ENCODE results near the gene M1AP.

M1AP gene, protein sequence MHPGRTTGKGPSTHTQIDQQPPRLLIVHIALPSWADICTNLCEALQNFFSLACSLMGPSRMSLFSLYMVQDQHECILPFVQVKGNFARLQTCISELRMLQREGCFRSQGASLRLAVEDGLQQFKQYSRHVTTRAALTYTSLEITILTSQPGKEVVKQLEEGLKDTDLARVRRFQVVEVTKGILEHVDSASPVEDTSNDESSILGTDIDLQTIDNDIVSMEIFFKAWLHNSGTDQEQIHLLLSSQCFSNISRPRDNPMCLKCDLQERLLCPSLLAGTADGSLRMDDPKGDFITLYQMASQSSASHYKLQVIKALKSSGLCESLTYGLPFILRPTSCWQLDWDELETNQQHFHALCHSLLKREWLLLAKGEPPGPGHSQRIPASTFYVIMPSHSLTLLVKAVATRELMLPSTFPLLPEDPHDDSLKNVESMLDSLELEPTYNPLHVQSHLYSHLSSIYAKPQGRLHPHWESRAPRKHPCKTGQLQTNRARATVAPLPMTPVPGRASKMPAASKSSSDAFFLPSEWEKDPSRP

DNA sequence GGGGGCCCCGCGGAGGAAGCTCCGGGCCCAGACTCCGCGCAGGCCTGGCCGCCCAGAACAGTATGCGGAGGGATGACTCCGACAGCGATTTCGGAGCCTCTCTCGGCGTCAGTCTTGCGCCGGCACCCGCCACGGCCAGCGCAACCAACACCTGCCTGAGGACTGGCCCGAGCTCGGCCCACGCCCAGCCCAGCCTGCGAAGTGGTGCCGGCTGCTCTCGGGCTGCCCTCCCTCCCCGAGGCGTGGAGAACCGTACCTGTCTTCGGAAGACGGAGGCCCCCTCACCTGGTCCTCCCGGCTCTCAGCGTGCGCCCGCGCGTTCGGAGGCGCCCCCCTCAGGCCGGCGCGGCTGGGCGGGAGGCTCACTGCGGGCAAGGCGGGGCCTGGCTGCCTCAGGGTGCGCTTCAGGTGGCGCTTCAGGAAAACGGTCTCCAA is at the start of gene M1AP:
Gene M1AP (minus strand): TSS at position 322 of the 435 bp plus-strand sequence. CDS start 8,055 bp downstream, outside the sequence.
- no peak for DNase-seq

DNA sequence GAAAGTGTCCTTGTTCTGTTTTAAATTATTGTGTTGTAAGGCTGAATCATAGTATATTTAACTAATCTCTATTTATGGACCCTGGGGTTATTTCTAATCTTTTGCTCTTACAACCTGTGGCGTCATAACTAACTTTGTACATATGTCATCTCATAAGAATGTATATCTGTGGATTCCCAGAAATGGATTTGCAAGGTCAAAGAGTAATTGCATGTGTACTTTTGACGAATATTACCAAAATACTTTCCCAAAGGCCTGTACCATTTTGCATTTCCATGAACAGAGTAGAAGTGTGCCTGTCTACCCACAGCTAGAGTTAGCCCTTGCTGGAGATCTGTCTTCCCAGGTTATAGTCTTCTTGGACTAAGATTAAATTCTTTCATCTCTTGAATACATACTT is 48.7 kb upstream of the M1AP start:
- no peak for DNase-seq

DNA sequence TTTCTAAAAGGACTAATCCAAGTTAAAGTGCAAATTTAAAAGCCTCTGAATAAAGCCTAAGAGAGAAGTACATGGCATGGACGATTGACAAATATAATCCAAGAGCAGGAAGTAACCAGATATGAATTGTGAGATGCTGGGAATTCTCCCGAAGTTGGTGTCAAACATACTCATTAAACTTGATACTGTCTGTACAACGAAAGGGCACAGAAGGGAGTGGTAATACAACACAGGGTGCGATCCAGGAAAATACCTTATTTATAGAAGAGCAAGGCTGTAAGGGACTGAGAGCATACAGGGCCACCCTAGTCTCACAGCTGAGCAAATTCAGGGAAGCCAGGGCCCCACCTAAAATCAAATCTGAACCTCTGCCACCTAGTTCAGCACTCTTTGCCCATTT is 47.5 kb upstream of the M1AP start:
- DNase-seq, result no peak

DNA sequence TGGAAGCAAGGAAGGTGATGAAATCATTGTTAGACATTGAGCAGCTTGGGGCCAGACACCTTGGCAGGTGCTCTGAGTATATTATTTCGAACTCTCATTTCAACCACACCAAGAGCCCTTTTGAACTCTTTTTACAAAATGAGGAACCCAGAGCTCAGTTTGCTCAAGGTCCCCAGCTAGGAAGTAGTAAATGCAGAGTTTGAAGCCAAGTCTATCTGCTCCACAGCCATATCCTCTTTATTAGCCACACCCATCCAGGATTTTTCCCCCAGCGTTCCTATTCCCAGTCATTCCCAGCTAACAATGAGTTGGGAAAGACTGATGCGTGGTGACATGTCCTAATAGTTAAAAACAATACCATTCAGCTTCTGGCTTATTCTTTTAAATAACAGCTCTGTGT is 46.2 kb upstream of the M1AP start:
- DNase-seq, result no peak

DNA sequence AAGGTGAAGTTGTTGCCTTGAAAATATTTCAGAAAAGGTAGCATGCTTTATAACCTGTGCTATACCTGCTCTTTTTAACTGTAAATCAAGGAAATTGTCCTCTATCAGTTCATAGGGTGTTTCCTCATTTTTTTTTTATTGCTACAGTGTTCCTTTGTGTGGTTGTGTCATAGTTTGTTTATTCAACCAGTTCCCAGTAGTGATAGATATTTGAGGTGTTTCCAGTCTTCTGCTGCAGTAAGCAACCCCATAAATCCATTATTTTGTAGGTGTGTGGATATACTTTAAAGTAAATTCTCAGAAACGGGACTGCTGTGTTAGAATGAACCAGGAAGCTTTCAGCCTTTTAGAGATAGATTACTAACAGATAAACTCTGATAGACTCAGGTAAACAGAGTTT is 45.5 kb upstream of the M1AP start:
- DNase-seq, result no peak

DNA sequence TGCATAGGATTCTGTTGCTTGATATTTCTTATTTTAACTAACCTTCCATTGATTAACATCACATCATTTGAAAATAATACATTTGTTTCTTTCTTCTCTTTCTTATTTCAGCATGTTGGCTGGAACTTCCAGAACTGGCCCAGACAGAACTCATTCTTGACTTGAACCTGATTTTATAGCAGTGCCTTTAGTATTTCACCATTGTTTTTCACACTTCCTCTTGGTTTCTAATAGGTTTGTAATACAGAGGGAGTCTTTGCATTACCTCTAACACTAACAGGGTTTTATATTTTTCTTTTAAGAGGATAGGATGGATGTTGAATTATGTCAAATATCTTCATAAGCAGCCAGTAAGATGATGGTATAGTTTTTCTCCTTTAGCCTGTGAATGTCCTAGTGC is 45.1 kb upstream of the M1AP start:
- no peak for DNase-seq

DNA sequence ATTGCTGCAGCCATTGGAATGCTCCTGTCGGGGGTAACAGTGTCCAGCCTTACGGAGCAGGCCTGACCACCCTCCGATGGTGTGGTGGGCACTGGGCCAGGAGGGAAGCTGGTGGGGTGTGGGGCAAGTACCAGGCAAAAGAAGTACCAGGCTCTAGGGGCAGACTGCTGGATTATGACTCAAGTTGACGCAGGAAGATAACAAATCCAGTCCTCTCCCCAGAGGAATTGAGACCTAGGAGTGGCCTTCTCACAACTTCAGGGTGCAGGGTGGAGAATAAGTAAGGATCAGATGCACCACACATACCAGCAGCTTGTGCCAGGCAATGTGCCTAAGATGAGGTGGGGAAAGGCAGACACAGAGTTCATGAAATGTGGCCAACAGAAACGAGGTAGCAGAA is 43.8 kb upstream of the M1AP start:
- no peak for DNase-seq

DNA sequence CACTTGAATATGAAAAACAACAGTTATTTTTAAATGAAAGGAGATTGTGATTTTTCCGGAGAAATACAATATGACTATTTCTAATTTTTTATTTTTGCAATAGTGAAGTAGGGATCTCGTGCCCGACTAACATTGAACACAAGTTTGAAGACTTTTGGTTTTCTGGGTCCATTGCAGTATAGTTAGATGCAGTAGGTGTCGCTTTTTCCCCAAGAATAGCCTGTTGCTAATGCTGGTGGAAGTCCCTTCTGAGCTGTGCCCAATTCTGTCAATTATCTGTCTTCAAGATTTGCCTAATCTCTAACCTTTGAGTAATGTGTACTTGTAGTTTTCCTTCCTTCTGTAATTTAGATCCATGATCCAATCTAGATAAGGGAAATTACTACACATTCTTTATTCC is 42.4 kb upstream of the M1AP start:
- DNase-seq, result no peak

DNA sequence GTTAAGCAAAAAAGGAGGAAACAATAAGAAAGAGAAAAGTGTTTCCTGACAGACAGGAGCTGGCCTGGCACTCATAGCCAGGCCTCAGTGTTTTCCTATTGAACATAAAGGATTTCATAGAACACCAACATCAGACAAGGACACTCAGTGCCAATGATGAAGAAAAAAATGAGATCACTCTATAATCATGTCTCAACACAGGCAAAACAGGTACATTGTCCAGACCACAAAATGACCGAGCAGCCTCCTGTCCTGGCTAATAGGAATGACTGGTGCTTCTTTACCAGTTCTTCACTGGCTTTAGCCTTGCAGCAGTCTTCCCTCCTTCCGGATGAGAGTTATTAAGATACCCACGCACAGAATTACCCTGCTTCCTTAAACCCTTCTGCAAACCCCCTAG is 41.5 kb upstream of the M1AP start:
- DNase-seq, result no peak

DNA sequence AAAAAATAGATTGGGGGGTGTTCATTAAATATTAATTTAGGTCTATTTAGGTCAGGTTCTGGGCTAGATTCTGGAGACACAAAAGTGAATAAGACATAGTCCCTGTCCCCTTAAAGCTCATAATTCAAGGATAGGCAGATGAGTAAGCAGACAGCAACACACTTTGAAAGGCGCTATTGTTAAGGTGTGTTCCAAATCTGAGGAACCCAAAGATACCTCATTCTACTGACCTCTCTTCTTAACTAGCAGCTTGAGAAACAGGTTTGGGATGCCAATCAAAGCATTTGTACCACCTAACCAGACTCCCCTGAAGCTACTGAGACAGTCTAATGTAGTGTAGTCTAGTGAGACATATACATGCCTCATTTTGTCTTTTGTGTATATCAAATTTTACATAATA is 40.8 kb upstream of the M1AP start:
- DNase-seq, result no peak

DNA sequence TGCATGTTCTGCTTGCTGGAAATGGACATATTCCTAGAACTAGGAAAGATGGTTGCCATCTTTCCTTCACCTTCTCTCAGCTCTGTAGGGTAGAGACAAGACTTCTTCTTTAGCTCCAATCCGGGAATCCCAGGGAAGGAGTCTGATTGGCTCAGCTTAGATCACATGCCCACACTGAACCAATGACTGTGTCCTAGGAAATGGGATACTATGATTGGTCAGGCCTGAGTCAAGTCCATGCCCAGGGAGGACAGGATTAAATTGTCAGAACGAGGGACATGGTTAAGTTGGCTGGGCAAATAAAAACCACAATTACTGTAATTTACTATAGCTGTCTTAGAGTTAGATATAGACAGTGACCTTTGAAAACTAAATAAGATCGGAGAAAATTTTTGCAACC is 37.3 kb upstream of the M1AP start:
- no peak for DNase-seq

DNA sequence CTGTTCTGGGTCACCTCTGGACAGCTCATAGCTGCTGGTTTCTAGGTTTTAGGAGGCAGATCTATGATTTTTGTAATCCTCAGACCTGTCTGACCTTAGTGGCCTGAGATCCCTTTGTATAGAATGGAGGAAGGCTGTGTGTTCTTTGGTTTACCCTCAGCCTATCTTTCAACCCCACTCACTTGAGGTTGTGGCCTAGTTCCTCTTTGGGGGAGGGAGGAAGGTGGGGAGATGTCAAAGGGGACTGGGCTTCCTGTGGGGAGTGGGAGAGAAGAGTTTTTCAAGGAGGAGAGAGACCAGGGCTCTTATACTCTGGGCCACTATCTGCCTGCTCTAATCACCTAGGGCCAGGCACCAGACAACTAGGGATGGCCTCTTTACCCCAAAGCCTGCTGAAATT is 34.4 kb upstream of the M1AP start:
- DNase-seq, result no peak

DNA sequence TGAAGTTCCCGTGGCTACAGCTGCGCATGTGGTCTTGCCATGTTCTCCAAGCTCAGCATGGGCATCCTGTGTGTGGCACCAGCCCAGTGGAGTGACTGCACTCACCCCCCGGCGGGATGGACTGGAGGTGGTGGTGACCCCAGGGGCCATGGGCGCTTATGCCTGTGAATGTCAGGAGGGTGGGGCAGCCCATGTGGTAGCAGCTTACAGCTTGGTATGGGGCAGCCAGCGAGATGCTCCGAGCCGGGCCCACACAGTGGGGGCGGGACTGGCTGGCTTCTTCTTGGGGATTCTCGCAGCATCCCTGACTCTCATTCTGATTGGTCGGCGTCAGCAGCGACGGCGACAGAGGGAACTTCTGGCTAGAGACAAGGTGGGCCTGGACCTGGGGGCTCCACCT is 31.5 kb upstream of the M1AP start:
- no peak for DNase-seq

DNA sequence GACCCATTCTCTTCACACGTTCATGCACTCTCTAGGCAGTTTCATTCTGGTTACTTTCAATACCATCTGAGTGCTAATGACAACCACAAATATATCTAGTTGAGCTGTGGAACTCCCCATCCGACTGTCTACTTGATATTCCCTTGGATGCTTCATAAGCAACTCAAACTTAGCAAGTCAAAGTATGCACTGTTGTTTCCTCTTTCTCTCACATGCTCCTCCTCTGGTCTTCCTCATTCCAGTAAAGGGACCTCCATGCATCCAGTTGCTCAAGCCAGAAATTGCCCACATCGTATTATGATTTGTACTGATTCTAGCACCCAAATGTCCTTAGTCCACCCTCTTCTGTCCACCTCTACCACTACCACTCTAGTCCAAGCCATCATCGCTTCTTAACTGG is 28.2 kb upstream of the M1AP start:
- DNase-seq, result no peak

DNA sequence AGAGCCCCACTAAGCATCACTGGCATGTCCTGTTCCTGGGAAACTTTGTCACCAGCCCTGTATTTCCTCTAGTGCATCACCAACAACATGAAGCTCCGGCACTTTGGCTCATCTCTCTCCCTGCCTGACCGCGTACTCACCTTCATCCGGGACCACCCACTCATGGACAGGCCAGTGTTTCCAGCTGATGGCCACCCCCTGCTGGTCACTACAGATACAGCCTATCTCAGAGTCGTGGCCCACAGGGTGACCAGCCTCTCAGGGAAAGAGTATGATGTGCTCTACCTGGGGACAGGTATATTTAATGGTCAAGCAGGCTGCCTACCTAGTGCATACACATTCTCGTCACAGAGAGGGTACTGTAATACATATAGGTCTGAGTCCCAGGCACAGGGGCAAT is 27.0 kb upstream of the M1AP start:
- DNase-seq, result no peak

DNA sequence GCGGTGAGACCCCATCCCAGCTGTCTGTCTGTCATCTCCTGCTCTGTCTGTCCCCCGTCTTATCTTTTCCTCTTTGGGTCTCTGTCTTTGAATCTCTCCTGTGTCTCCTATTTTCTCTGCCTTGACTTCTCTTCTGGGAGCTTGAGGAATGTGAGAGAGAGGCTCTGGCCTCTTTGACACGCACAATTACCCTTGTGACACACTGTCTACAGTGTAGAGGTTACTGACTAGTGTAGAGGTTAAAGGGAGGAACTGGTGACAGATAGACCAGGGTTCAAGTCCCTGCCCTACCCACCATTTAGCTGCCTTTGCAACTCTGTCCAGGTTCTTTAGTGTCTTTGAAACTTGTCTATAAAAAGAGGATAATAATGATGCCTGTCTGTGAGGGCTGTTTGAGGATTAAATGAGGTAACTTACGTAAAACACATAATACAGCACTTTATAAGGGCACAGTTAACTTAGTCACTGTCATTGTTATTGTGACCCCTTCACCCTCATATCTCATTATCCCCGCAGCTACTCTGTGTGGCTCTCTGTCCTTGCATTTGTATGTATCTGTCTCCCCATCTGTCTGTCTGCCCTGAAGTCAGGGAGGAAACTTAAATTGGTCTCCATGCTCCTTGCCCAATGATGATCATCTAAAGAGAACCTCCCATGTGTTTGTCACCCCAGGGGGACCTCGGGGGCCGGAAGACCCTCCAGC is 25.8 kb upstream of the M1AP start:
- DNase-seq, result no peak

DNA sequence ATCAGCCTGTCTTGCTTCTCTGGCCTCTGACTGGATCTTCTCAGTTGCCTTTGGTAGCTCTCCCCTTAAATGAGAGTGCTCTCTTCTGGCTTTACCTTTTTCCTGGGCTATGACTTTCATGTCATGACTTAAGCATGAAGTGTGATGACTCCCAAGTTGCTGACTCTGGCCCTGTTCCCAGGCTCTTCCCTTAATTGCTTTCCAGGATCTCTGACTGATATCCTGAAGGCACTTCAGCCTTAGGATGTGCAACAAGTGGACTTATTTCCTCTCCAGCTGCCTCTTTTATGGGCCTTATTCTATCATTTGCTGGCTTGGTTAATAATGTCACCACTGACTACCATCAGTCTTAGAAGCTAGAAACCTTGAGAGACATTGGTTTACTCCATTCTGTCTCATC is 23.3 kb upstream of the M1AP start:
- DNase-seq, result no peak

DNA sequence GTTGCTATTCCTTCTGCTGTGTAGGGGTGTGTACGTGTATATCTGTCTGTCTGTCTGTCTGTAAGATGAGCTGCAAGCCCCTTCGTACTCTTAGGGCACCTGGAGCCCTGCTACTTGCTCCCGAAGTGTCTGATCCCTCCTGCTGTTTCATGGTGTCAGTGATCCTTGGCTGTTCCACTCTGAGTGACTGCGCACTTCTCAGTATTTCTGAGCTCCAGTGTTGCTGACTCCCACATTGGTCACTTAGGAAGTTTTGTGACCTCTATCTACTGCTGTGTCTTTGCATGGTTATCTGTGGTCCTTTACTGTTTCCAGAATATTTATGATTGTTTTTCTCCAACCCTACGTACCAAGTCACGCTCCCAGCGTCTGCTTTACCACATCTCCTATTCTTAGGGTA is 22.1 kb upstream of the M1AP start:
- DNase-seq, result no peak

DNA sequence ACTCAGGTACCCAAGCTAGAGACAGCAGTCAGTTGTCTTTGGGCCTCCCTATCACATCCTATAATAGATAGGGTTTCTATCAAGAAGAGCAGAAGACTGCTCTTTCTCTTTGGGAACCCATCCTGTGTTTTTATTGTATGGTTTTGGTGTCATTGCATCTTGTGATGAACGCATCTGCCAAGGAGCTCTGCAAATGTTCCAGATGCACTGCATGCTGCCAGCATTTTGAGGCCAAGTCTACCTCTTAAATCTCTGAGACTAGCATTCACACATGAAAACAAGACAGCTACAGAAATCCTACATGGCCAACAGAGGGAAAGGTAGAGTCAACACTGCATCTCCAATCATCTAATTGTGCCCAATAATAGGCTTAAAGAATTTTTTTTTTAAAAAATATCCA is 20.0 kb upstream of the M1AP start:
- no peak for DNase-seq

DNA sequence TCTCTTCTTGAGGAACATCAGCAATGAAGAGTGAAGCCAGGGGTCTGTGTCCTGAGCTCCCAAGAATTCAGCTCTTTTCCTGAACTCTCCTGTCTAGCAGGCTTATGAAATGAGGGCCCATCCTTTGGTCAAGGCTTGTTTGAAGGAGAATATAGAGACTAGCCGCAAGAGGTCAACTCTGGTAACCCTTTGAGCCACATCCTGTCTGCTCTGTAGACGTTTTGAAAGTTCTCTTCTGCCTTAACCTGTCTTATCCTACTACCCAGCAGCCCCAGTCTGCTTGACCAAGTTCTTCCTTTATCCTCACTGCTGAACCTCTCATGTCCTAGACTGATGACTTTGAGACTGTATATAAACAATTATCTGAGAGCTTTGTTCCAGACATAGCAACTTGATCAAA is 11.3 kb upstream of the M1AP start:
- no peak for DNase-seq

DNA sequence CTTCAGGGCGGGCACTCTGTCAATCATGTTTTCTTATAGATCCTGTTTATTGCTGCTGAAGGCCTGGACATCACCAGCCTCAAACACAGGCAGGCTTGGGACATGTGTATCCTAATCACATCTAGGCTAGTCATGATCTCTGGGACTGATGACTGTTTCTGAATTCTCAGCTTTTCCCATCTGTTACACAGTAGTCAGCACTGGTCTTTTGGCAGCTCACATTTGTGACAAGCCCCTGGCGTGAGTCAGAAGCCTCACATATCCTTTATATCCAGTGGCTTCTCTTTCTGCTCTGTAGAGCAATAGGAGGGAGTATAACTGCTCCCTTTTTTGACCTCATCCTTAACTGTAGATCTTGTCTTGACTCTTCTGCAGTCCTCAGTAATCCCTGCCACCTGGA is 10.4 kb upstream of the M1AP start:
- DNase-seq, result no peak

DNA sequence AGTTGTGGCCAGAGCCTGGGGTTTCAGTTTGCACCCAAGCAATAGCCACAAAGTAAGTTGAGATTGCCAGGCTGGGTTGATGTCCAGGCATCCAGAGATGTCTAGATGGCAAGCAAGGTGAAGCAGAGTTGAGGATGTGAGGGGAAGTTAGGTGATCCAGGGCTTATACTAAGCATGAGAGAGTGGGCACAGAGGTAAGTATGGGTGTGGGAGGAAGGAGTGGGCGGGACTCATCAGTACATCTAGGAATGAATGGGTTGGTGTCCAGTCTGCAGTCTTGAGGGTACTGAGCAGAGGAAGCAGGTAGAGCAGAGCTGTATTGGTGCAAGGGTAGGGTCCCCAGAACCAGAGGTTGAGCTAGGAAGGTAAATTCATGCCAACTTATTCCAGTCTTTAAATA is 7.4 kb upstream of the M1AP start:
- no peak for DNase-seq

DNA sequence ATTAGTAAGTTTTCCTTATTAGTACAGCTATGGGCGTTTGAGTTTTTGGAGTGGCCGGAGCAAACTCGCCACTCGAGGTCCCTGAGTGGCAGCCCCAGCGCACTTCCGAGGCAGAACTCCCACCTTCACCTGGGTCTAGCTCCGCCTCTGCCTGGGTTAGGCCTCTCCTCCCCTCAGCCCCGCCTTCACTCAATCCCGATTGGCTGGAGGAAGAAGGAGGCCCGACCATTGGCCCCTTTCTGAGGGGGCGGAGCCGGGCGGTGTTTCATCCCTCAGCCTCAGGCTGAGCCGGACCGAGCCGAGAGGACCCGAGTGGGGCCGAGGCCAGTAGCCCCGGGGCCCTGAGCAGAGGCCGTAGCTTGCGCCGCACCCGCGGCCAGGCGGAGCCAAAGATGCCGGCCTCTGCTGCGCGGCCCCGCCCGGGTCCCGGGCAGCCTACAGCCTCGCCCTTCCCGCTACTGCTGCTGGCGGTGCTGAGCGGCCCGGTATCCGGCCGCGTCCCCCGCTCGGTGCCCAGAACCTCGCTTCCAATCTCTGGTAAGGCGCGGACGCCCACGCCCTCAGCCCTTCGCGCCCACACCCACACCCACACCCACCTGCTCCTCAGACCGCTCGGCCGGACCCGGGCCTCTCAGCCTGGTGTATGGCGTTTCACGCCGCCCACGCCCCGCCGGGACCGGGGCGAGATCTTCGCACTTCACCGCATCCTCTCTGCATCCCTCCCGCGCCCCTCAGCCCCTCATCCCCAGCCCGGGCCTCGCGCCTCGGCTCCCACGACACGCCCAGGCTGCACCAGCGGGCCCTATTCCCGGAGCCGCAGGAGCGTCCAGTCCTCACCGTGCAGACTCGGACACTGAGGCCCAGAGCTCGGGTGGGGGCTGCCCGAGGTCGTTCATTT is 6.1 kb upstream of the M1AP start, which contains the start of gene SEMA4F:
Gene SEMA4F (plus strand): TSS at position 263 of the 898 bp plus-strand sequence. CDS start 130 bp downstream, at position 393.
- peak; percentile 91 for DNase-seq
